PFSK-1 (cell line): ENCODE results near the gene PHC2.
A peak's percentile ranks its signal among the peaks of the same experiment; 100 is the strongest.

Experiments used
- FOXP2 ChIP-seq: optimal IDR thresholded peaks from 2 replicates; pipeline ENCODE3; 2011; ENCODE audit warnings: borderline replicate concordance, control low read depth, inconsistent platforms; ENCODE audit not compliant: insufficient read depth; ENCODE audit errors: extremely low read length, extremely low read depth
- POLR2AphosphoS5 ChIP-seq: IDR thresholded peaks from 2 replicates; pipeline ENCODE4 v1.6.1; 2012; ENCODE audit warnings: low read depth, mild to moderate bottlenecking, control low read depth, low read length, moderate library complexity
- SIN3A ChIP-seq: IDR thresholded peaks from 2 replicates; pipeline ENCODE4 v1.6.1; 2012; ENCODE audit warnings: mild to moderate bottlenecking, low read length, moderate library complexity, borderline replicate concordance; ENCODE audit not compliant: insufficient read depth
- TAF1 ChIP-seq: IDR thresholded peaks from 2 replicates; pipeline ENCODE4 v1.6.1; 2012; ENCODE audit warnings: low read length, control low read depth, borderline replicate concordance; ENCODE audit not compliant: insufficient read depth
- TF ChIP-seq, protein P1 (sequence below), 2 experiments: IDR thresholded peaks; 2 replicates each; pipeline versions ENCODE4 v1.6.1 to v1.8.0; 2011 to 2012; ENCODE audit warnings: low read depth in 2 of 2, low read length in 2 of 2, control low read depth in 1 of 2, inconsistent platforms in 1 of 2, mild to moderate bottlenecking in 1 of 2, moderate library complexity in 1 of 2; ENCODE audit not compliant: insufficient read depth in 1 of 2

The PHC2 gene

DNA sequence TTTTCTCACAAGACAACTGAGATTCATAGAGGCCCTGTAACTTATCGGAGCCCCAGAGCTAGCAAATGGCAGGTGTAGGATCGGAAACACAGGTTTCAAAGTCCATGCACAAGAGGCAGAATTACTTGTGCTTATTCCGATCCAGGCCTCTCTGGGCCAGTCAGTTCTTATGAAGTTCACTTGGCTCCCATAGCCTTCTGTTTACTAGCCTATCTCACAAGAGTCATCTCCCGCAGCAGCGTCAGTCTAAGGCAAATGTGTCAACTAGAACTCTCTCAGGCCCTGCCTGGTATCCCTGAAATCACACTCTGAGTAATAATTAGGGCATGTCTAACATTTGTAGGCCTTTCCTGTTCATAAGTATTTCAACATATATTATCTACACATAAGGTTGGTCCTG lies 43.3 kb downstream of the PHC2 start:
- TF ChIP-seq, protein P1, sequence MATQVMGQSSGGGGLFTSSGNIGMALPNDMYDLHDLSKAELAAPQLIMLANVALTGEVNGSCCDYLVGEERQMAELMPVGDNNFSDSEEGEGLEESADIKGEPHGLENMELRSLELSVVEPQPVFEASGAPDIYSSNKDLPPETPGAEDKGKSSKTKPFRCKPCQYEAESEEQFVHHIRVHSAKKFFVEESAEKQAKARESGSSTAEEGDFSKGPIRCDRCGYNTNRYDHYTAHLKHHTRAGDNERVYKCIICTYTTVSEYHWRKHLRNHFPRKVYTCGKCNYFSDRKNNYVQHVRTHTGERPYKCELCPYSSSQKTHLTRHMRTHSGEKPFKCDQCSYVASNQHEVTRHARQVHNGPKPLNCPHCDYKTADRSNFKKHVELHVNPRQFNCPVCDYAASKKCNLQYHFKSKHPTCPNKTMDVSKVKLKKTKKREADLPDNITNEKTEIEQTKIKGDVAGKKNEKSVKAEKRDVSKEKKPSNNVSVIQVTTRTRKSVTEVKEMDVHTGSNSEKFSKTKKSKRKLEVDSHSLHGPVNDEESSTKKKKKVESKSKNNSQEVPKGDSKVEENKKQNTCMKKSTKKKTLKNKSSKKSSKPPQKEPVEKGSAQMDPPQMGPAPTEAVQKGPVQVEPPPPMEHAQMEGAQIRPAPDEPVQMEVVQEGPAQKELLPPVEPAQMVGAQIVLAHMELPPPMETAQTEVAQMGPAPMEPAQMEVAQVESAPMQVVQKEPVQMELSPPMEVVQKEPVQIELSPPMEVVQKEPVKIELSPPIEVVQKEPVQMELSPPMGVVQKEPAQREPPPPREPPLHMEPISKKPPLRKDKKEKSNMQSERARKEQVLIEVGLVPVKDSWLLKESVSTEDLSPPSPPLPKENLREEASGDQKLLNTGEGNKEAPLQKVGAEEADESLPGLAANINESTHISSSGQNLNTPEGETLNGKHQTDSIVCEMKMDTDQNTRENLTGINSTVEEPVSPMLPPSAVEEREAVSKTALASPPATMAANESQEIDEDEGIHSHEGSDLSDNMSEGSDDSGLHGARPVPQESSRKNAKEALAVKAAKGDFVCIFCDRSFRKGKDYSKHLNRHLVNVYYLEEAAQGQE (IDR thresholded peaks at IDR 0.05; ENCODE audit: insufficient read depth in 1 of 2, low read depth in 2 of 2, low read length in 2 of 2) = no peak
- TF ChIP-seq SIN3A = no peak
- TF ChIP-seq TAF1 = no peak
- no peak for TF ChIP-seq FOXP2
- no peak for TF ChIP-seq POLR2AphosphoS5

DNA sequence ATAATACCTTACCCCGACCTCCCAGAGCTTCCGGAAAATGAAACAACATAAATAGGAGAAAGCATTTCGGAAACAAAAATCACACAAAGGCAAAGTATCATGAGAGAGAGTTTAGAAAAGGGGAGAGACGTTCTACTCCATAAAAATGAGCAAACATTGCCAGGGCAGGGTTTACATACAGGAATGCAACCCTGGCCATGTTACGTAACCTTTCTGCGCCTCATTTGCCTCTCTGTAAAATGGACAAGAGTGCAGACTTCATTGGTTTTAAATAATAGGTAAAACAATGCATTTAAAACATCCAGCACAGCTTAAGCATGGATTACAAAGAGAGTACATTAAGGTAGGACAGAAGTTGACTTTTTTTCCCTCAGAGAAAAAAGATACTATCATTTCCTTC lies 45.6 kb downstream of the PHC2 start:
- TF ChIP-seq TAF1 = no peak
- TF ChIP-seq, protein P1 (IDR thresholded peaks at IDR 0.05; ENCODE audit: insufficient read depth in 1 of 2, low read depth in 2 of 2, low read length in 2 of 2) = no peak
- no peak for TF ChIP-seq POLR2AphosphoS5
- no peak for TF ChIP-seq SIN3A
- no peak for TF ChIP-seq FOXP2

DNA sequence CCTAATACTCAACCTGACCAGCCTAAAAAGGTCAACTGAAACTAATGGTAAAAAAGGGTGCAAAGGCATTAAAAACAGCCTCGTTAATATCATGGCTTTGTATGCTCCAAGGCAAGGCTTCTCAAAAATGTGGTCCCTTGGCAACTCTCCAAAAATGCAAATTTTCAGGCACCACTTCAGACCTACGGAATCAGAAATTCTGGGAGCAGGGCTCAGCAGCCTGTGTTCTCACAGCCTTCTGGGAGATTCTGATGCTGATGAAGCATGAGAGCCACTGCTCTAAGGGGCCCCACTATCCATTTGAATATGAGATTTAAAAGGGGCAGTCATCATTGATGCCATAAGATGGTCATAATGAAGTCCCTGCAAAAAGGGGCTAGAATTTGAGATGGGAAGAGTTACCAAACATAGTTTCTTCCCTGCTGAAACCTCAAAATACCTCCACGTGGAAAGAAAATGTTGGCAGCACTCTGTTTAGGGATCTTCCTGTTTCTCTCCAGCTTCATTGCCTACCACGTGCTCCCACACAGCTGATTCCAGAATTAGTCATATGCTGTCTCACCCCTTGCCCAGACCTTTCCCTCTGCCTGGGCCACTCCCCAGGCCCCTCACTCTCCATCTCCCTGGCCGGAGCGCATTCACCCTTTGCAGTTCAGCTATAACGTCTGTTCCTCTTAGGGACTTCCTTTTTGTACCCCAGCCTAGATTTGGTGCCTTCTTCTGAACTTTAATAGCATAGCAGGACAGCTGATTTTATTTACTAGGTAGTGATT lies 46.7 kb downstream of the PHC2 start:
- no peak for TF ChIP-seq FOXP2
- no peak for TF ChIP-seq TAF1
- peak; percentile 79; the same call in 1 of the 2 replicates for TF ChIP-seq SIN3A
- TF ChIP-seq POLR2AphosphoS5 = no peak
- TF ChIP-seq, protein P1 (IDR thresholded peaks at IDR 0.05; ENCODE audit: insufficient read depth in 1 of 2, low read depth in 2 of 2, low read length in 2 of 2) = no peak

DNA sequence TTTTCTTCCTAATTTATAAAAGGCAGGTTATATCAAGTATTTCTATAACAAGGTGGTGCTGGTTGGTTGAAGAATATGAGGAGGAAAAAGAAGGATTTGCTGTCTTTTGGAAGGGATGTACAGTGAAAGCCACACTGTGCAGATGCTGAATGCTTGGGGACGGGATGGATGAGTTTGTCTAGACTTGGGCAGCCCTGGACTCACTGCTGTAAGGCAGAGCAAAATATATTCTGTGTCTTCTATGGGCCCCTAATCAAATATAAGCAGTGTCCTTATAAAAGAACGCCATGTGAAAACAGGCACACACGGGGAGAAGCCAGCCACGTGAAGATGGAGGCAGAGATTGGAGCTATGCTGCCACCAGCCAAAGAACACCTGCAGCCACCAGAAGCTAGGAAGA lies 47.4 kb downstream of the PHC2 start:
- TF ChIP-seq, protein P1 (IDR thresholded peaks at IDR 0.05; ENCODE audit: insufficient read depth in 1 of 2, low read depth in 2 of 2, low read length in 2 of 2) = no peak
- TF ChIP-seq FOXP2 (no peak), SIN3A (no peak), POLR2AphosphoS5 (no peak), TAF1 (no peak)
